ENCODE data around the gene CPT1A. TPM values are rescaled to one million over a fixed set of nuclear protein-coding genes. Genes with fewer than 3 reads are reported as not detected.

The CPT1A gene
- polyA plus RNA-seq, 1 of the 3 experiments (the other 2 are of a cell fraction) = 31.2 TPM

- Histone ChIP-seq H3K4me1 (ENCODE audit: control insufficient read depth in 1 of 2, insufficient read depth in 2 of 2, low read depth in 1 of 2, low read length in 1 of 2) (peaks cover 20 to 23% of the 10 kb centered on the region in 2 experiments), H3K27me3 (ENCODE audit: insufficient read depth) (no peaks in the 10 kb centered on the region), H3K9me2 (no peaks in the 10 kb centered on the region), H4K20me1 (ENCODE audit: insufficient read depth) (peaks cover 12% of the 10 kb centered on the region; the same call in 1 of the 2 replicates), H3F3A (replicated peaks; ENCODE audit: insufficient read depth) (peaks cover 29% of the 10 kb centered on the region), H3K4me2 (peak overlapping the region; percentile 87), H3K4me3 (ENCODE audit: low read depth in 2 of 2, low read length in 1 of 2) (peak overlapping the region; percentile 81 to 82), H3K36me3 (replicated peaks in 1 of 2; ENCODE audit: control insufficient read depth in 1 of 2, insufficient read depth in 2 of 2, low read length in 1 of 2) (peaks cover 0 to 7% of the 10 kb centered on the region in 2 experiments), H2AFZ (ENCODE audit: low read depth) (peak overlapping the region; percentile 91), H3K9ac (peak overlapping the region; percentile 91), H3K27ac (ENCODE audit: low read depth in 2 of 2, low read length in 1 of 2) (peak overlapping the region; percentile 98), H3K9me3 (no peaks in the 10 kb centered on the region), H3K79me2 (ENCODE audit: insufficient read depth) (peaks cover 62% of the 10 kb centered on the region)
- WGBS (ENCODE audit: low lambda C conversion rate) = 4% methylated on average over 47 of the region's 61 CpGs
- POLR2A ChIA-PET = no interaction called here
- DNase-seq = peak; percentile 98
- CTCF ChIA-PET = interaction anchor here (1.5 kb wide), 1 partner anchor 51 kb away, joined by 7 read pairs; no protein-coding TSS in a partner anchor
- TF ChIP-seq FOXJ3 (CRISPR knock-in tag; IDR thresholded peaks at IDR 0.05) (0 out of 2 replicates have a peak, but pooled peaks have one; percentile 59), CTCF (IDR thresholded peaks at IDR 0.05) (no peak), EP300 (IDR thresholded peaks at IDR 0.05; ENCODE audit: borderline replicate concordance in 1 of 2, low read depth in 1 of 2, low read length in 1 of 2) (peak in 1 of 2 experiments; percentile 46; a peak in 1 of 4 replicates), PBX3 (IDR thresholded peaks at IDR 0.05) (no peak), POLR2AphosphoS5 (IDR thresholded peaks at IDR 0.05; ENCODE audit: low read depth, low read length) (peak; percentile 65; the same call in 1 of the 2 replicates), YY1 (IDR thresholded peaks at IDR 0.05; ENCODE audit: low read depth) (peak; percentile 57; the same call in 1 of the 2 replicates), USF1 (IDR thresholded peaks at IDR 0.05; ENCODE audit: borderline replicate concordance, low read depth) (peak; percentile 98), SMC3 (IDR thresholded peaks at IDR 0.05; ENCODE audit: low read depth, low read length) (no peak), GATA2 (CRISPR knock-in tag; IDR thresholded peaks at IDR 0.05) (no peak), CHD2 (IDR thresholded peaks at IDR 0.05; ENCODE audit: low read length, partially characterized antibody) (peak; percentile 66), NRF1 (IDR thresholded peaks at IDR 0.05; ENCODE audit: low read depth, low read length) (peak; percentile 56), RXRA (IDR thresholded peaks at IDR 0.05; ENCODE audit: borderline replicate concordance, low read depth) (peak; percentile 97), NFIC (IDR thresholded peaks at IDR 0.05; ENCODE audit: borderline replicate concordance) (peak; percentile 67), IRF3 (IDR thresholded peaks at IDR 0.05; ENCODE audit: low read depth, low read length) (no peak), FOSL2 (IDR thresholded peaks at IDR 0.05; ENCODE audit: borderline replicate concordance, low read depth) (no peak), TAF1 (IDR thresholded peaks at IDR 0.05; ENCODE audit: borderline replicate concordance, low read depth, low read length) (no peak), ZBTB33 (IDR thresholded peaks at IDR 0.05; ENCODE audit: borderline replicate concordance, low read depth) (no peak), MEF2A (IDR thresholded peaks at IDR 0.05; ENCODE audit: borderline replicate concordance, low read depth) (no peak), REST (IDR thresholded peaks at IDR 0.05; ENCODE audit: low read depth, low read length) (no peak), MXI1 (IDR thresholded peaks at IDR 0.05; ENCODE audit: low read depth, low read length) (peak; percentile 75)
Measured at GRCh38 chr11:68839054-68839865, 2.5 kb downstream of the CPT1A start.

Measured in SK-N-SH (cell line).